ENCODE data around the gene PCDHA3. TPM values are rescaled to one million over a fixed set of nuclear protein-coding genes. Genes with fewer than 3 reads are reported as not detected.
A peak's percentile ranks its signal among the peaks of the same experiment; 100 is the strongest.
"Not testable (repeated sequence)": the region's sequence is repeated elsewhere in the genome, so short reads cannot be mapped to it uniquely, and the experiment has no call there.

Gene PCDHA3
- total and polyA plus RNA-seq, 2 of the 4 experiments (the other 2 are of a cell fraction): under 0.01 to 0.03 TPM

DNA sequence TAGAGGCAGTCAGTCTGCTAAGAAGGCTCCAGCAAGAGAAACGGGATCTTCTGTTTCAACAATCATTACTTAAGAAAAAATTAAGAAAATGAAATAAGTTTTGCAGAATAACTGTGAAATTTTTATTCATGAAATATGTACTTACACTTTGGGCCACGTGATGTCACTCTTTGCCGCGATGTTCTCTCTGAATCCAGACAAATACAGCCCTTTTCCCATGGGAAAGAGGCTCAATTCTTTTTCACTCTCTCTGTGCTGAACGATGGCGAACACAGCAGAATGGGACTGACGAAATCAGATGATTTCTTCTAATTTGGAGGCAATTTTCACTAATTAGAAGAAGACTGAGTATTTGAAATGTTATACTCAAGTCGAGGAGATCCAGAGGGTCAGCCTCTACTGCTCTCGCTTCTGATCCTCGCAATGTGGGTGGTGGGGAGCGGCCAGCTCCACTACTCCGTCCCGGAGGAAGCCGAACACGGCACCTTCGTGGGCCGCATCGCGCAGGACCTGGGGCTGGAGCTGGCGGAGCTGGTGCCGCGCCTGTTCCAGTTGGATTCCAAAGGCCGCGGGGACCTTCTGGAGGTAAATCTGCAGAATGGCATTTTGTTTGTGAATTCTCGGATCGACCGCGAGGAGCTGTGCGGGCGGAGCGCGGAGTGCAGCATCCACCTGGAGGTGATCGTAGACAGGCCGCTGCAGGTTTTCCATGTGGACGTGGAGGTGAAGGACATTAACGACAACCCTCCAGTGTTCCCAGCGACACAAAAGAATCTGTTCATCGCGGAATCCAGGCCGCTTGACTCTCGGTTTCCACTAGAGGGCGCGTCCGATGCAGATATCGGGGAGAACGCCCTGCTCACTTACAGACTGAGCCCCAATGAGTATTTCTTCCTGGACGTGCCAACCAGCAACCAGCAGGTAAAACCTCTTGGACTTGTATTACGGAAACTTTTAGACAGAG lies 47.6 kb downstream of the PCDHA3 start, which contains the start of gene PCDHA9:
PCDHA9 (plus strand) TSS at position 244 of the 964 bp plus-strand sequence; CDS start at position 358, 114 bp downstream.
- BruUV-seq (replicated peaks); ATAC-seq (ENCODE audit: low read depth); H2BK15ac ChIP-seq (ENCODE audit: low read depth, low read length); H3K27ac ChIP-seq (ENCODE audit: insufficient read depth, low read length); H3K4me1 ChIP-seq (ENCODE audit: control insufficient read depth, insufficient read depth, low read length); H4K8ac ChIP-seq (ENCODE audit: low read depth in 2 of 2, low read length in 2 of 2); H3K9me1 ChIP-seq (ENCODE audit: insufficient read depth, low read length); CTCF ChIA-PET; in situ Hi-C loops (cut with MboI; ENCODE audit: low sequenced_read_pairs); H3K23ac ChIP-seq (ENCODE audit: low read depth, low read length); H3K27me3 ChIP-seq (ENCODE audit: control insufficient read depth, insufficient read depth, low read length); H2AK9ac ChIP-seq (replicated peaks; ENCODE audit: low read depth, low read length, poor library complexity); POLR2A ChIA-PET (ENCODE audit: unreplicated experiment); H3K9ac ChIP-seq (ENCODE audit: low read depth, low read length); intact Hi-C loops (cut with micrococcal nuclease); H3K4me3 ChIP-seq (ENCODE audit: insufficient read depth, low read depth, low read length); H3K56ac ChIP-seq (ENCODE audit: extremely low read depth, insufficient read depth, low read length); H3K18ac ChIP-seq (ENCODE audit: low read depth, low read length); H4K91ac ChIP-seq (ENCODE audit: insufficient read depth, low read depth, low read length); H2BK5ac ChIP-seq (ENCODE audit: low read depth, low read length, poor library complexity, severe bottlenecking); H3K79me1 ChIP-seq (ENCODE audit: low read depth in 1 of 2, low read length in 2 of 2); H3K36me3 ChIP-seq (ENCODE audit: control insufficient read depth, insufficient read depth, low read length); DNase-seq; H2BK20ac ChIP-seq (ENCODE audit: low read depth, low read length); H3K4ac ChIP-seq (ENCODE audit: low read depth, low read length); dilution Hi-C loops (cut with HindIII; ENCODE audit: low sequenced_read_pairs, unreplicated experiment); H4K20me1 ChIP-seq (ENCODE audit: insufficient read depth, low read length); H3K4me2 ChIP-seq (ENCODE audit: low read depth, low read length); H4K5ac ChIP-seq (ENCODE audit: low read depth, low read length); H2AK5ac ChIP-seq (ENCODE audit: low read depth, low read length); H2BK120ac ChIP-seq (ENCODE audit: low read depth, low read length); H3K14ac ChIP-seq (replicated peaks; ENCODE audit: low read depth, low read length); H2AFZ ChIP-seq (replicated peaks; ENCODE audit: low read length, poor library complexity): not testable (repeated sequence)
- TF ChIP-seq, protein P1, sequence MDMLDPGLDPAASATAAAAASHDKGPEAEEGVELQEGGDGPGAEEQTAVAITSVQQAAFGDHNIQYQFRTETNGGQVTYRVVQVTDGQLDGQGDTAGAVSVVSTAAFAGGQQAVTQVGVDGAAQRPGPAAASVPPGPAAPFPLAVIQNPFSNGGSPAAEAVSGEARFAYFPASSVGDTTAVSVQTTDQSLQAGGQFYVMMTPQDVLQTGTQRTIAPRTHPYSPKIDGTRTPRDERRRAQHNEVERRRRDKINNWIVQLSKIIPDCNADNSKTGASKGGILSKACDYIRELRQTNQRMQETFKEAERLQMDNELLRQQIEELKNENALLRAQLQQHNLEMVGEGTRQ (IDR thresholded peaks at IDR 0.05; ENCODE audit: low read depth, low read length): 0 out of 2 replicates have a peak, but pooled peaks have one; percentile 10
- WGBS, 2 experiments (ENCODE audit: extremely low coverage in 2 of 2, insufficient read length in 1 of 2): 27% methylated on average over 12 of the region's 48 CpGs; no CpG with 5 or more reads in 1 of the 2 experiments
- H3K9me3 ChIP-seq (ENCODE audit: control insufficient read depth, insufficient read depth, low read length): peaks cover 13% of the 10 kb centered on the region

DNA sequence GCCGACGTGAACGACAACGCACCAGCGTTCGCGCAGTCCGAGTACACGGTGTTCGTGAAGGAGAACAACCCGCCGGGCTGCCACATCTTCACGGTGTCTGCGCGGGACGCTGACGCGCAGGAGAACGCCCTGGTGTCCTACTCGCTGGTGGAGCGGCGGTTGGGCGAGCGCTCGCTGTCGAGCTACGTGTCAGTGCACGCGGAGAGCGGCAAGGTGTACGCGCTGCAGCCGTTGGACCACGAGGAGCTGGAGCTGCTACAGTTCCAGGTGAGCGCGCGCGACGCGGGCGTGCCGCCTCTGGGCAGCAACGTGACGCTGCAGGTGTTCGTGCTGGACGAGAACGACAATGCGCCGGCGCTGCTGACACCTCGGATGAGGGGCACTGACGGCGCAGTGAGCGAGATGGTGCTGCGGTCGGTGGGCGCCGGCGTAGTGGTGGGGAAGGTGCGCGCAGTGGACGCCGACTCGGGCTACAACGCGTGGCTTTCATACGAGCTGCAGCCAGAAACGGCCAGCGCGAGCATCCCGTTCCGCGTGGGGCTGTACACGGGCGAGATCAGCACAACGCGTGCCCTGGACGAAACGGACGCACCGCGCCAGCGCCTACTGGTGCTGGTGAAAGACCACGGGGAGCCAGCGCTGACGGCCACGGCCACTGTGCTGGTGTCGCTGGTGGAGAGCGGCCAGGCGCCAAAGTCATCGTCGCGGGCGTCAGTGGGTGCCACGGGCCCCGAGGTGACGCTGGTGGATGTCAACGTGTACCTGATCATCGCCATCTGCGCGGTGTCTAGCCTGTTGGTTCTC lies 49.2 kb downstream of the PCDHA3 start:
- H2AK5ac ChIP-seq (ENCODE audit: low read depth, low read length); CTCF ChIA-PET; H3K9ac ChIP-seq (ENCODE audit: low read depth, low read length); H3K18ac ChIP-seq (ENCODE audit: low read depth, low read length); BruUV-seq (replicated peaks); H3K36me3 ChIP-seq (ENCODE audit: control insufficient read depth, insufficient read depth, low read length); H3K4me3 ChIP-seq (ENCODE audit: insufficient read depth, low read depth, low read length); H4K5ac ChIP-seq (ENCODE audit: low read depth, low read length); H3K14ac ChIP-seq (replicated peaks; ENCODE audit: low read depth, low read length); H2BK20ac ChIP-seq (ENCODE audit: low read depth, low read length); H4K91ac ChIP-seq (ENCODE audit: insufficient read depth, low read depth, low read length); ATAC-seq (ENCODE audit: low read depth); H4K20me1 ChIP-seq (ENCODE audit: insufficient read depth, low read length); H2BK120ac ChIP-seq (ENCODE audit: low read depth, low read length); H4K8ac ChIP-seq (ENCODE audit: low read depth in 2 of 2, low read length in 2 of 2); H3K4me1 ChIP-seq (ENCODE audit: control insufficient read depth, insufficient read depth, low read length); dilution Hi-C loops (cut with HindIII; ENCODE audit: low sequenced_read_pairs, unreplicated experiment); H3K27ac ChIP-seq (ENCODE audit: insufficient read depth, low read length); H2BK5ac ChIP-seq (ENCODE audit: low read depth, low read length, poor library complexity, severe bottlenecking); POLR2A ChIA-PET (ENCODE audit: unreplicated experiment); H3K23ac ChIP-seq (ENCODE audit: low read depth, low read length); H3K27me3 ChIP-seq (ENCODE audit: control insufficient read depth, insufficient read depth, low read length); H2AFZ ChIP-seq (replicated peaks; ENCODE audit: low read length, poor library complexity); H3K4me2 ChIP-seq (ENCODE audit: low read depth, low read length); H2AK9ac ChIP-seq (replicated peaks; ENCODE audit: low read depth, low read length, poor library complexity); DNase-seq; H3K79me1 ChIP-seq (ENCODE audit: low read depth in 1 of 2, low read length in 2 of 2); H3K9me1 ChIP-seq (ENCODE audit: insufficient read depth, low read length); H3K56ac ChIP-seq (ENCODE audit: extremely low read depth, insufficient read depth, low read length); H2BK15ac ChIP-seq (ENCODE audit: low read depth, low read length); intact Hi-C loops (cut with micrococcal nuclease); in situ Hi-C loops (cut with MboI; ENCODE audit: low sequenced_read_pairs); H3K4ac ChIP-seq (ENCODE audit: low read depth, low read length): not testable (repeated sequence)
- H3K9me3 ChIP-seq (ENCODE audit: control insufficient read depth, insufficient read depth, low read length): peaks cover 12% of the 10 kb centered on the region
- WGBS, 2 experiments (ENCODE audit: extremely low coverage in 2 of 2, insufficient read length in 1 of 2): 46% methylated on average over 75 of the region's 101 CpGs; no CpG with 5 or more reads in 1 of the 2 experiments

Measured in IMR-90 (cell line).